Stimulated activated memory B cell treated with anti-CD40 and anti-IgM and Interleukin-4, amounts not matched to agents 10 μg/mL and 1 μg/mL and 100 μg/mL, for 72 hours (primary cell): ENCODE data around the gene SPATA20.
A peak's percentile ranks its signal among the peaks of the same experiment; 100 is the strongest.

ENCODE experiments used
- ATAC-seq: fragments of 150-1000 bp; cut with Tn5 transposase; 2 replicates; pipeline ENCODE4 v1.10.0; 2021
- H3K27ac Mint-ChIP-seq: one replicate; pipeline ENCODE4 v1.8.0; 2022; ENCODE audit warnings: mild to moderate bottlenecking, mixed read lengths
- H3K27me3 Mint-ChIP-seq: one replicate; pipeline ENCODE4 v1.8.0; 2022; ENCODE audit warnings: mixed read lengths
- H3K36me3 Mint-ChIP-seq: one replicate; pipeline ENCODE4 v1.8.0; 2022; ENCODE audit warnings: mixed read lengths
- H3K4me1 Mint-ChIP-seq: one replicate; pipeline ENCODE4 v1.8.0; 2022; ENCODE audit warnings: mixed read lengths
- H3K4me3 Mint-ChIP-seq: one replicate; pipeline ENCODE4 v1.8.0; 2022; ENCODE audit warnings: mild to moderate bottlenecking, moderate library complexity, mixed read lengths
- H3K9me3 Mint-ChIP-seq: one replicate; pipeline ENCODE4 v1.8.0; 2022; ENCODE audit warnings: mixed read lengths

SPATA20 gene

GRCh38 chr17:50532452-50533024, 14.4 kb upstream of the SPATA20 start, which contains the start of gene EPN3:
TSS of gene EPN3 (plus strand) at chr17:50532735. CDS start at chr17:50536557, 3,822 bp downstream.
- no peaks in the 10 kb centered on the region for H3K36me3 Mint-ChIP-seq
- no peak within 1 kb of the TSS for H3K4me3 Mint-ChIP-seq
- peaks cover 90% of the 10 kb centered on the region for H3K27me3 Mint-ChIP-seq
- H3K4me1 Mint-ChIP-seq: peaks cover 12% of the 10 kb centered on the region
- no peaks in the 10 kb centered on the region for H3K9me3 Mint-ChIP-seq
- ATAC-seq: no peak
- no peak within 1 kb of the TSS for H3K27ac Mint-ChIP-seq

GRCh38 chr17:50533185-50533584, 13.8 kb upstream of the SPATA20 start:
- Mint-ChIP-seq H3K4me3 (no peak overlapping the region), H3K9me3 (no peaks in the 10 kb centered on the region), H3K27ac (no peak overlapping the region), H3K27me3 (peaks cover 84% of the 10 kb centered on the region), H3K4me1 (peaks cover 12% of the 10 kb centered on the region), H3K36me3 (no peaks in the 10 kb centered on the region)
- no peak for ATAC-seq

- Mint-ChIP-seq H3K27me3 (peaks cover 78% of the 10 kb centered on the region), H3K36me3 (no peaks in the 10 kb centered on the region), H3K4me1 (peaks cover 18% of the 10 kb centered on the region), H3K4me3 (no peak overlapping the region), H3K27ac (no peak overlapping the region), H3K9me3 (no peaks in the 10 kb centered on the region)
- no peak for ATAC-seq
Observed at GRCh38 chr17:50533720-50534148, 13.2 kb upstream of the SPATA20 start.

GRCh38 chr17:50534222-50534978, 12.6 kb upstream of the SPATA20 start:
- H3K4me1 Mint-ChIP-seq: peaks cover 22% of the 10 kb centered on the region
- H3K27me3 Mint-ChIP-seq: peaks cover 72% of the 10 kb centered on the region
- H3K27ac Mint-ChIP-seq: no peak overlapping the region
- no peaks in the 10 kb centered on the region for H3K36me3 Mint-ChIP-seq
- peak; percentile 42 for ATAC-seq
- H3K9me3 Mint-ChIP-seq: no peaks in the 10 kb centered on the region
- H3K4me3 Mint-ChIP-seq: no peak overlapping the region

- H3K27me3 Mint-ChIP-seq: peaks cover 66% of the 10 kb centered on the region
- no peak overlapping the region for H3K4me3 Mint-ChIP-seq
- peaks cover 22% of the 10 kb centered on the region for H3K4me1 Mint-ChIP-seq
- no peak for ATAC-seq
- no peaks in the 10 kb centered on the region for H3K36me3 Mint-ChIP-seq
- H3K9me3 Mint-ChIP-seq: no peaks in the 10 kb centered on the region
- no peak overlapping the region for H3K27ac Mint-ChIP-seq
Observed at GRCh38 chr17:50534979-50535326, 12.0 kb upstream of the SPATA20 start.

GRCh38 chr17:50535407-50535806, 11.6 kb upstream of the SPATA20 start:
- no peak overlapping the region for H3K4me3 Mint-ChIP-seq
- H3K27me3 Mint-ChIP-seq: peaks cover 63% of the 10 kb centered on the region
- H3K36me3 Mint-ChIP-seq: no peaks in the 10 kb centered on the region
- H3K9me3 Mint-ChIP-seq: no peaks in the 10 kb centered on the region
- H3K27ac Mint-ChIP-seq: no peak overlapping the region
- H3K4me1 Mint-ChIP-seq: peaks cover 22% of the 10 kb centered on the region
- ATAC-seq: no peak

- no peak overlapping the region for H3K4me3 Mint-ChIP-seq
- H3K4me1 Mint-ChIP-seq: peaks cover 33% of the 10 kb centered on the region
- ATAC-seq: no peak
- no peaks in the 10 kb centered on the region for H3K9me3 Mint-ChIP-seq
- H3K27ac Mint-ChIP-seq: no peak overlapping the region
- peaks cover 47% of the 10 kb centered on the region for H3K27me3 Mint-ChIP-seq
- H3K36me3 Mint-ChIP-seq: no peaks in the 10 kb centered on the region
Observed at GRCh38 chr17:50536683-50537646, 10.0 kb upstream of the SPATA20 start.

- H3K36me3 Mint-ChIP-seq: no peaks in the 10 kb centered on the region
- H3K4me1 Mint-ChIP-seq: peaks cover 40% of the 10 kb centered on the region
- no peak overlapping the region for H3K4me3 Mint-ChIP-seq
- no peak for ATAC-seq
- no peak overlapping the region for H3K27ac Mint-ChIP-seq
- H3K27me3 Mint-ChIP-seq: peaks cover 38% of the 10 kb centered on the region
- H3K9me3 Mint-ChIP-seq: no peaks in the 10 kb centered on the region
Observed at GRCh38 chr17:50537721-50538548, 9.0 kb upstream of the SPATA20 start.

GRCh38 chr17:50538549-50539410, 8.2 kb upstream of the SPATA20 start:
- no peak for ATAC-seq
- peaks cover 32% of the 10 kb centered on the region for H3K4me1 Mint-ChIP-seq
- no peaks in the 10 kb centered on the region for H3K36me3 Mint-ChIP-seq
- H3K27ac Mint-ChIP-seq: no peak overlapping the region
- H3K27me3 Mint-ChIP-seq: peaks cover 31% of the 10 kb centered on the region
- no peaks in the 10 kb centered on the region for H3K9me3 Mint-ChIP-seq
- H3K4me3 Mint-ChIP-seq: no peak overlapping the region

- H3K9me3 Mint-ChIP-seq: no peaks in the 10 kb centered on the region
- H3K27me3 Mint-ChIP-seq: peaks cover 30% of the 10 kb centered on the region
- no peak overlapping the region for H3K4me3 Mint-ChIP-seq
- no peak overlapping the region for H3K27ac Mint-ChIP-seq
- no peaks in the 10 kb centered on the region for H3K36me3 Mint-ChIP-seq
- H3K4me1 Mint-ChIP-seq: peaks cover 27% of the 10 kb centered on the region
- ATAC-seq: no peak
Observed at GRCh38 chr17:50539762-50540559, 7.0 kb upstream of the SPATA20 start.

GRCh38 chr17:50540560-50541401, 6.2 kb upstream of the SPATA20 start:
- H3K4me1 Mint-ChIP-seq: peaks cover 27% of the 10 kb centered on the region
- no peaks in the 10 kb centered on the region for H3K36me3 Mint-ChIP-seq
- peak overlapping the region; percentile 81 for H3K4me3 Mint-ChIP-seq
- peaks cover 22% of the 10 kb centered on the region for H3K27me3 Mint-ChIP-seq
- H3K9me3 Mint-ChIP-seq: no peaks in the 10 kb centered on the region
- peak overlapping the region; percentile 81 for H3K27ac Mint-ChIP-seq
- no peak for ATAC-seq

- H3K27ac Mint-ChIP-seq: peak overlapping the region; percentile 81
Observed at GRCh38 chr17:50541402-50541715, 5.6 kb upstream of the SPATA20 start.

More at GRCh38 chr17:50541402-50541715, 5.6 kb upstream of the SPATA20 start:
- H3K36me3 Mint-ChIP-seq: no peaks in the 10 kb centered on the region
- H3K4me1 Mint-ChIP-seq: peaks cover 30% of the 10 kb centered on the region
- H3K9me3 Mint-ChIP-seq: no peaks in the 10 kb centered on the region
- ATAC-seq: no peak
- peaks cover 16% of the 10 kb centered on the region for H3K27me3 Mint-ChIP-seq
- H3K4me3 Mint-ChIP-seq: peak overlapping the region; percentile 81
